Epithelial cell of esophagus (primary cell): Measurements from ENCODE around the gene B4GALNT4.

ENCODE experiments used
- DNase-seq: peaks from one replicate; pipeline ENCODE4 v3.0.0; 2010; ENCODE audit warnings: low read depth
- H3K4me3 ChIP-seq: 2 replicates; pipeline ENCODE4 v1.5.1; 2011; ENCODE audit warnings: mild to moderate bottlenecking, low read length, control low read depth
- CTCF ChIP-seq: IDR thresholded peaks from 2 replicates; pipeline ENCODE4 v1.5.1; 2011; ENCODE audit warnings: low read depth, mild to moderate bottlenecking, low read length, control low read depth, inconsistent platforms; ENCODE audit not compliant: insufficient read depth; ENCODE audit errors: missing control alignments

B4GALNT4 gene

GRCh38 chr11:376531-377173 is 7.4 kb downstream of the B4GALNT4 start:
- no peak overlapping the region for H3K4me3 ChIP-seq
- DNase-seq, result no peak
- no peak for TF ChIP-seq CTCF

DNA sequence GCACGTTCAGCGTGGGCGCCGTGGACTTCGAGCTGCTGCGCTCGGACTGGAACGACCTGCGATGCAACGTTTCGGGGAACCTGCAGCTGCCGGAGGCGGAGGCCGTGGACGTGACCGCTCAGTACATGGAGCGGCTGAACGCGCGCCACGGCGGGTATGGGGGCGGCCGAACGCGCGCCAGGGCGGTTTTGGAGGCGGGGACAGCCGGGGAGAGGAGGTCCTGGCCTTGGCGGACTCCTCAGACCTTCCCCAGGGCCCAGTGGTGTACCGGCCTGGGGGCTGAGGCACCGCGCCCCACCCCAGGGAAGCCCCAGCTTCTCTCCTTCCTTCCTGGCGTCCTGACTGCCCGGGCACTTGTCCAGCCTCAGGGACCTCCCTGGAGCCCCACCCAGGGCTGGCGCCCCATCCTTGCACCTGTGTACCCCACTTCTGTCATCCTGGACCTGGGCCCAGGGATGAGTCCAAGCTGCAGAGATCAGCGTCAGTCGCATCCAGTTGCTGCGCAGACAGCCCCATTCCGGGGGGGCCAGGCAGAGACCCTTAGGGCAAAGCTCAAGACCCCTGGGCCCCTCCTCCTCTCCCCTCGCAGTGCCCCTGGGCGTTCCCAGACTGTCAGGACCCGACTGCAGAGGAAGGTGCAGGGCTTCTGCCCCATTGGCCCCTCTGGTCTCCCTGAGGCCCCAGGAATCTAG is 8.0 kb downstream of the B4GALNT4 start:
- no peak for TF ChIP-seq CTCF
- no peak overlapping the region for H3K4me3 ChIP-seq
- DNase-seq, result no peak

DNA sequence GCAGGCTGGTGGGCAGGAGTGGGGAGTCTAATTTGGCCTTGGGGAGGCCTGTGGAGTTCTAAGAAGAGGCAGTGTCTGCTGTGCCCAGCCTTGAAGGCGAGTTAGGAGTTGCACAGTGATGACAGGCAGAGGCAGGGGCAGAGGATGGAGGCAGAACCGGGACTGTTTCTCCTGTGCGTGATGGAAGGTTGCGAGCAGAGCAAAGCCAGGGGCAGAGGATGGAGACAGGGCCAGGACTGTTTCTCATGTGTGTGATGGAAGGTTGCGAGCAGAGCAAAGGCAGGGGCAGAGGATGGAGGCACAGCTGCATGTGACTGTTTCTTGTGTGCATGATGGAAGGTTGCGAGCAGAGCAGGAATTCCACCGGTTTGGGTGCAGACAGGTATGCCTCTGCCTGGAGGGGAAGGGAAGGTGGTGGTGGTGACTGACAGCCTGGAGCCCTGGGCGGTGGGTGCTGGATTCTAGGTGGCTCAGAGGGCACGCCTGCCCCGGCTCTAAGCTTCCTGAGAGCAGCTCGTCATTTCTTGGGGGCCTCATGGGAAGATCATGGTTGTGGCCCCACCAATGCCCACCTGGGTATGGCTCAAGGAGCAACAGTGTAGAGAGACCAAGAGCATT is 8.7 kb downstream of the B4GALNT4 start:
- H3K4me3 ChIP-seq, result no peak overlapping the region
- no peak for TF ChIP-seq CTCF
- DNase-seq, result no peak

- no peak for DNase-seq
- TF ChIP-seq CTCF, result no peak
These were observed 10.2 kb downstream of the B4GALNT4 start for GRCh38 chr11:379205-380094.

DNA sequence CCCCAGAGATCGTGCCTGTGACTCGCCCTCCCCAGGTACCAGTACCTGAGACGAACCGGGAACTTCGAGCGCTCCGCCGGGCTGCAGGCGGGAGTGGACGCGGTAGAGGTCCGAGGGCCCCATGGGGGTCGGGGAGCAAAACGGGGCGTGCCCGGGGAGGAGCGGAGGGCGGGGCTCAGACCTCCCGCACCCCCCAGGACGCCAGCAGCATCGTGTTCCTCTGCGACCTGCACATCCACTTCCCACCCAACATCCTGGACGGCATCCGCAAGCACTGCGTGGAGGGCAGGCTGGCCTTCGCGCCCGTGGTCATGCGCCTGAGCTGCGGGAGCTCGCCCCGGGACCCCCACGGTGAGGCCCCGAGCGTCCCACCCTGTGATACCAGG is 10.8 kb downstream of the B4GALNT4 start:
- TF ChIP-seq CTCF, result no peak
- DNase-seq, result no peak
- no peak overlapping the region for H3K4me3 ChIP-seq

More at GRCh38 chr11:379205-380094, 10.2 kb downstream of the B4GALNT4 start:
- no peak overlapping the region for H3K4me3 ChIP-seq

DNA sequence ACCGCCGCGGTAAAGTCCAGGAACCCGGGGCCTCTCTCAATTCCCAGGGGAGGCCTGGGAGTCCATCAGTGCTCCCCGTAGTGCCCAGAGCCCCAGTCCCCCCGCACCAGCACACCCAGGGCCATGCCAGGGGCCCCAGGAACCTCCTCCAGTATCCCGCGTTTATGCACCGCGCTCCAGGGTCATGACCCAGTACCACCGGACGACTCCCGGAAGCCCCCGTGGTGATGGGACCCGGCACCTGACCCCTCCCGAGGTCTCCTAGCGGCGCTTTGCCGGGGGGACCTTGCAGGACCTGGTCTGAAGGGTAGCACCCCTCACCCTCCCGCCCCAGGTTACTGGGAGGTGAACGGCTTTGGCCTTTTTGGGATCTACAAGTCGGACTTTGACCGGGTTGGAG is 11.2 kb downstream of the B4GALNT4 start:
- no peak for TF ChIP-seq CTCF
- no peak for DNase-seq
- H3K4me3 ChIP-seq, result no peak overlapping the region
